Measurements from ENCODE around the gene ZC3H13. TPM values are rescaled to one million over a fixed set of nuclear protein-coding genes. Genes with fewer than 3 reads are reported as not detected.

ZC3H13 gene
- 9.8 to 18.4 TPM (median 14.9 TPM) in 5 replicates for total RNA-seq (2022; extraction: Qiagen RNA extraction)

GRCh38 chr13:46052319-46053161, at the start of gene ZC3H13:
Gene ZC3H13 (minus strand): TSS chr13:46052746. CDS start chr13:46045507, 7,239 bp downstream.

Other genes with a start within 250 kb of the ZC3H13 start
- not detected in 5 replicates for gene SIAH3, start 201.0 kb downstream of the ZC3H13 start, total RNA-seq (2022; extraction: Qiagen RNA extraction)
- gene CPB2, start 52.3 kb upstream of the ZC3H13 start, total RNA-seq (2022; extraction: Qiagen RNA extraction): not detected in 5 replicates
- 0.09 to 0.16 TPM (median 0.14 TPM) in 5 replicates for gene LCP1, start 129.4 kb upstream of the ZC3H13 start, total RNA-seq (2022; extraction: Qiagen RNA extraction)
- 0.05 to 0.13 TPM in 2 of 5 replicates, not detected in the others for gene LRRC63, start 159.2 kb upstream of the ZC3H13 start, total RNA-seq (2022; extraction: Qiagen RNA extraction)